ENCODE results near the gene FAM131A. TPM values are rescaled to one million over a fixed set of nuclear protein-coding genes. Genes with fewer than 3 reads are reported as not detected.
"Not testable (repeated sequence)": the region's sequence is repeated elsewhere in the genome, so short reads cannot be mapped to it uniquely, and the experiment has no call there.

FAM131A gene
- total and polyA plus RNA-seq, 2 donors, result 3.4 to 11.7 TPM

DNA sequence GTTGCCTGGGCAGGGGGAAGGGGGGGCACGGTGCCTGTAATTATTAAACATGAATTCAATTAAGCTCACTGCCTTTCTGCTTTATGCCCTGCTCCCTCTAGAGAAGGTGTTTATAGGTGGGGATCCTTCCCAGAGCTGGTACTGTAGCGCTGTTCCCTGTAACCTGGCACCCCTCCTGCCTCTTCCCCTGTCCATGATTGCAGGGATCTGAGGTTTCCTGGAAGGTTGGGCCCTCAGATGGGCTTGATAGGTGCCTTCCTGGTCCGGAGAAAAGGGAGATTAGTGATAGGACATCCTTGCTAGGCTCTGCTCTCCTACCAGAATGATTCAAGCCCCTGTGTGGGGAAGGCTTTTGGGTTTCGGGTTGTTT lies 2.1 kb upstream of the FAM131A start:
- Histone ChIP-seq H3K4me1 (ENCODE audit: control insufficient read depth in 2 of 2, insufficient read depth in 2 of 2, low read length in 2 of 2) (peaks cover 9 to 29% of the 10 kb centered on the region in 2 donors), H3K9me3 (ENCODE audit: control insufficient read depth in 2 of 2, insufficient read depth in 1 of 2, low read length in 1 of 2) (no peaks in the 10 kb centered on the region), H3K27me3 (ENCODE audit: control insufficient read depth in 2 of 2, insufficient read depth in 1 of 2, low read length in 1 of 2) (peaks cover 0 to 37% of the 10 kb centered on the region in 2 donors), H3K36me3 (ENCODE audit: control insufficient read depth in 2 of 2, insufficient read depth in 2 of 2, low read length in 1 of 2) (peaks cover 38 to 47% of the 10 kb centered on the region in 2 donors), H3K4me3 (ENCODE audit: low read length in 2 of 2) (peak overlapping the region; percentile 60 to 91), H3K27ac (ENCODE audit: low read depth in 1 of 2, low read length in 1 of 2) (peak overlapping the region; percentile 84 to 93)
- WGBS, result 82% methylated on average over 4 of the region's 4 CpGs
- DNase-seq (ENCODE audit: low read depth in 6 of 9, low spot score in 9 of 9), result no peak

DNA sequence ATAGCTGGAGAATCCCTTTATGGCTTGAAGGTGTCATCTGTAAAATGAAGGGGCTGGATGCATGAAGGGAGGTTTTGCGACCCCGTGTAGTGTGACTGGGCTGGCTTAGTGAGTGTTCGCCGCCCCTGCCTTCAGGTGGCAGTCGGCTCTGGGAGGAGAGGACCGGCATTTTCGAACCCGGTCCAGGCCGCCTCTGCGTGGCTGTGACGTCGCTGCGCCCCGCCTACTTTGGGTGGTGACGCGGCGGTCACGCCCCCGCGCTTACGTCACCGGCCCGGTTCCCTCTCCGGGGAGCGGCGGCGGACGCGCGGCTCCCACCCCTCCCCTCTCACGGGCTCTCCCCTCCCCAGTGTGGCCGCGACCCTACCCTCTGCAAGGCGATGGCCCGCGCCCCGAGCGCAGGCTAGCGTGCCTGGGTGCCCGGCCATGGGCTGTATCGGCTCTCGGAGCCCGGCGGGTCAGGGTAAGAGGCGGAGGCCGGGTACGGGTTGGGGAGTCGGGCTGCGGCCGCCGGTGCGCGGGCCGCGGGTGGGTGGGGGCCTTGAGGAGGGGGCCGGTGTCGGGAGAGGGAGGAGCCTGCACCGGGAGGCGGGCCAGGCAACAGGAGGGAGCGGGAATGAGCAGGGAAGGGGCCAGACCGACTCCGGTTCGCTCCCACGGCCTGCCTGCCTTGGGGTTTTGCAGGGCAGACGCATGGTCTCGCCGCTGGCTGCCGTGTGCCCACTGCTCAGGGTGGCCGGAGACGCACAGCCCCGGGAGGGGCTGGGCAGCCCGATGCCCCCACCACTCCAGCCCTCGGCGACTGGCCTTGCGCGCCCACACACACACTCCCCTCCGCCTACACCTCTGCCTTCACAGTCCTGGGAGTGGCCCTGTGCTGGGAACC lies 1.5 kb upstream of the FAM131A start:
- H3K27me3 ChIP-seq (ENCODE audit: control insufficient read depth in 2 of 2, insufficient read depth in 1 of 2, low read length in 1 of 2), result peaks cover 0 to 37% of the 10 kb centered on the region in 2 donors
- DNase-seq (ENCODE audit: low read depth in 6 of 9, low spot score in 9 of 9), result peak; percentile 37 to 87 (median 73)
- no peaks in the 10 kb centered on the region for H3K9me3 ChIP-seq (ENCODE audit: control insufficient read depth in 2 of 2, insufficient read depth in 1 of 2, low read length in 1 of 2)
- H3K4me1 ChIP-seq (ENCODE audit: control insufficient read depth in 2 of 2, insufficient read depth in 2 of 2, low read length in 2 of 2), result peaks cover 9 to 29% of the 10 kb centered on the region in 2 donors
- H3K36me3 ChIP-seq (ENCODE audit: control insufficient read depth in 2 of 2, insufficient read depth in 2 of 2, low read length in 1 of 2), result peaks cover 35 to 42% of the 10 kb centered on the region in 2 donors
- H3K4me3 ChIP-seq (ENCODE audit: low read length in 2 of 2), result peak overlapping the region; percentile 60 to 91
- WGBS, result 2% methylated on average over 77 of the region's 77 CpGs
- peak overlapping the region; percentile 84 to 93 for H3K27ac ChIP-seq (ENCODE audit: low read depth in 1 of 2, low read length in 1 of 2)

DNA sequence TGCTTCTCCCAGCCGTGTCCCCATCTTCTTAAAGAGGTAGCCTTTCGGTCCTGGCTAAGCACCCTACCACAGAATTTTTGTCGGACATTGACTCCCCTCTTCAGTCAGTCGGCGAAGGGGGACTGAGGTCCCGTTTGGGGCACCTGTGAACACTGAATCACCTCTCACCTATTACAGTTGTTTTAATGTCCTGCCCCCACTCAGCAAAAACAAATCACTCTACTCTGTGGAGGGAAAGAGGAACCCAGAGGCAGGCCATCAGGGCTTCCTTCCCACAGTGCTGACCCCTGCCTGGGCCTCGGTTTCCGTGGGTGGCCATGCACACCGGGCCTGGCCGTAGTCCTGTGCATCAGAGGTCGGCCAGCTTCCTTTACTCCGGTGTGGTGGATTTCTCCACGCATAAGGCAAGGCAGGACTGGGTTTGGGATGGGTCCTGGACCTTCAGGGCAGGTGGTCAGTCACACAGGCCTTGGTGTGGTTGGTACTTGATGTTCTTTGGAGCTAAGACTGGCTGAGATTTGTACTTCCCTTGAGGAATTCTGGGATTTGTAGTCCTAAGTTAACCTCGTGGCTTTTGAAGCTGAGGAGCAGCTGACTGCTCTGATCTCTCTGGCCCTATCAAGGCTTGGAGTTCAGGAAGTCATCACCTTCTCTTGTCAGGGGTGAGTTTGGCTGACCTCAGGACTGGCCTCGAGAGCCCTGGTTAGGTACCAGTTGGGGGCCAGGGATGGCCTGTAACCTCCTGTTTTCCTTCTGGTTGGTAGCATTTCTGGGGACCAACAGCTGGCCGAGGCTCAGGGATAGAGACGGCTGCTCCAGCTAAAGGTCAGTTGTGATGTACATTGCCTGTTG lies 627 bp upstream of the FAM131A start:
- Histone ChIP-seq H3K36me3 (ENCODE audit: control insufficient read depth in 2 of 2, insufficient read depth in 2 of 2, low read length in 1 of 2) (peaks cover 26 to 34% of the 10 kb centered on the region in 2 donors), H3K4me3 (ENCODE audit: low read length in 2 of 2) (peak overlapping the region; percentile 60 to 91), H3K27ac (ENCODE audit: low read depth in 1 of 2, low read length in 1 of 2) (peak overlapping the region; percentile 41 to 93), H3K4me1 (ENCODE audit: control insufficient read depth in 2 of 2, insufficient read depth in 2 of 2, low read length in 2 of 2) (peaks cover 9 to 29% of the 10 kb centered on the region in 2 donors), H3K9me3 (ENCODE audit: control insufficient read depth in 2 of 2, insufficient read depth in 1 of 2, low read length in 1 of 2) (no peaks in the 10 kb centered on the region), H3K27me3 (ENCODE audit: control insufficient read depth in 2 of 2, insufficient read depth in 1 of 2, low read length in 1 of 2) (peaks cover 0 to 37% of the 10 kb centered on the region in 2 donors)
- peak in 1 of 9 donors; percentile 30 for DNase-seq (ENCODE audit: low read depth in 6 of 9, low spot score in 9 of 9)
- WGBS, result 32% methylated on average over 17 of the region's 17 CpGs

DNA sequence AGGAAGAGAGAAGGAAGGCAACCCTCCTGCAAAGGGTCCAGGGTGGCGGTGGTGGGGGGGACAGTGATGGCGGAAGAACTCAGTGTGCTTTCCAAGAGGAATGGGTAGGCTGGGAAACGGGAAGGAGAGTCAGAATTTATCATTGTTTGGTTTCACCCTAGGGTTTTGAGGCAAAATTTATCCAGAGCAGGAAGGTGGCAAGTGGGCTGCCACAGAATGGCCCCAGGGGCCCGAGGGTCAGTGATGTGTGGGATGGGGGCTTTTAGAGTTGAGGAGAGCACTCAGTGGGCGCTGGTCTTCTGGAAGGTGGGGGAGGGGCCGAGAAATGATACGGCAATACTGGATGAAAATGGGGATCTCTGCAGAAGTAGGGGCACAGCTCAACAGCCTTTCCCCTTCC lies 581 bp downstream of the FAM131A start:
- Histone ChIP-seq H3K27ac (ENCODE audit: low read depth in 1 of 2, low read length in 1 of 2) (peak overlapping the region; percentile 5 to 59), H3K4me1 (ENCODE audit: control insufficient read depth in 2 of 2, insufficient read depth in 2 of 2, low read length in 2 of 2) (peaks cover 9 to 29% of the 10 kb centered on the region in 2 donors), H3K4me3 (ENCODE audit: low read length in 2 of 2) (no peak overlapping the region), H3K9me3 (ENCODE audit: control insufficient read depth in 2 of 2, insufficient read depth in 1 of 2, low read length in 1 of 2) (no peaks in the 10 kb centered on the region), H3K36me3 (ENCODE audit: control insufficient read depth in 2 of 2, insufficient read depth in 2 of 2, low read length in 1 of 2) (peaks cover 20 to 21% of the 10 kb centered on the region in 2 donors), H3K27me3 (ENCODE audit: control insufficient read depth in 2 of 2, insufficient read depth in 1 of 2, low read length in 1 of 2) (peaks cover 0 to 37% of the 10 kb centered on the region in 2 donors)
- no peak for DNase-seq (ENCODE audit: low read depth in 6 of 9, low spot score in 9 of 9)
- WGBS, result 90% methylated on average over 7 of the region's 7 CpGs

DNA sequence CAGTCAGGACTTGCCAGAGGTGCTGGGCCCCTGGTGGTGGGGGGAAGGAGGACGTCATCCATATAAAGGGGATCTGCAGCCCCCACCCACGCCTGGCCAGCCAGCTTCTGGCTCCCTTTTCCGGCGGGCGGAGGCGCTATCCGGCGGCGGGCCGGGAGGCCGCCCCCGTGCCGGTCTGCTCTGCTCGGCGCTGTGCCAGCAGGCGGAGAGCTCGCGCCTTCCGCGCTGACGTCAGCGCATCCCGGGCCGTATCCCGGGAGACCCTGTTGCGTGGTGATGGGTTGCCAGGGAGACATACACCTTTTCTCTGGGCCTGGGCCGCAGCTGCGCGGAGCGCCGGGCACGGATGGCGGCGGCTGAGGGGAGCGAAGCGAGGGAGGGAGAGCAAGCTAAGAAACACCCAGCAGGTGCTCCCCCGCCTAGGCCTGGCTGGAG lies 1.1 kb downstream of the FAM131A start:
- Histone ChIP-seq H3K27ac (ENCODE audit: low read depth in 1 of 2, low read length in 1 of 2) (no peak overlapping the region), H3K36me3 (ENCODE audit: control insufficient read depth in 2 of 2, insufficient read depth in 2 of 2, low read length in 1 of 2) (peaks cover 17 to 19% of the 10 kb centered on the region in 2 donors), H3K4me3 (ENCODE audit: low read length in 2 of 2) (no peak overlapping the region), H3K27me3 (ENCODE audit: control insufficient read depth in 2 of 2, insufficient read depth in 1 of 2, low read length in 1 of 2) (peaks cover 0 to 37% of the 10 kb centered on the region in 2 donors), H3K4me1 (ENCODE audit: control insufficient read depth in 2 of 2, insufficient read depth in 2 of 2, low read length in 2 of 2) (peaks cover 9 to 29% of the 10 kb centered on the region in 2 donors), H3K9me3 (ENCODE audit: control insufficient read depth in 2 of 2, insufficient read depth in 1 of 2, low read length in 1 of 2) (no peaks in the 10 kb centered on the region)
- 66% methylated on average over 37 of the region's 37 CpGs for WGBS
- DNase-seq (ENCODE audit: low read depth in 6 of 9, low spot score in 9 of 9), result peak in 2 of 9 donors; percentile 21 to 35

DNA sequence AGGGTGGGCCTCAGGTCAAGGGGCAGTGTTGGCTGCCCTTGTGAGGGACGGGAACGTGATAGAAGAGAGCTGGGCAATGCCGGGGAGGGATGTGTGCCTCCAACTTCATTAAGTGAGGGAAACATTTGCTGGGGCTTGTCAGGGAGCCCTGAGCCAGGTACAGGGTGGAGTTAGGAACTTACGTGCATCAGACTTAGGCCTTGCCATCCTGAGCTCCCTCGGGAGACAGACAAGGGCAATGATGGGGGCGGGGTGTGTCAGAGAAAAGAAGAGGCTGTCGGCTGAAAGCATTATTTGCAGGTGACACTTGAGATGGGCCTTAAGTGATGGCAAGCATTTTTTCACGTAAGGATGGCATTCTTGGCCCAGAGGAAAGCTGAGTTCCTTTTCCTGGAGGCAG lies 1.6 kb downstream of the FAM131A start:
- Histone ChIP-seq H3K36me3 (ENCODE audit: control insufficient read depth in 2 of 2, insufficient read depth in 2 of 2, low read length in 1 of 2) (peaks cover 13 to 14% of the 10 kb centered on the region in 2 donors), H3K9me3 (ENCODE audit: control insufficient read depth in 2 of 2, insufficient read depth in 1 of 2, low read length in 1 of 2) (no peaks in the 10 kb centered on the region), H3K27me3 (ENCODE audit: control insufficient read depth in 2 of 2, insufficient read depth in 1 of 2, low read length in 1 of 2) (peaks cover 0 to 37% of the 10 kb centered on the region in 2 donors), H3K4me1 (ENCODE audit: control insufficient read depth in 2 of 2, insufficient read depth in 2 of 2, low read length in 2 of 2) (peaks cover 9 to 29% of the 10 kb centered on the region in 2 donors), H3K4me3 (ENCODE audit: low read length in 2 of 2) (no peak overlapping the region), H3K27ac (ENCODE audit: low read depth in 1 of 2, low read length in 1 of 2) (no peak overlapping the region)
- 92% methylated on average over 8 of the region's 8 CpGs for WGBS
- no peak for DNase-seq (ENCODE audit: low read depth in 6 of 9, low spot score in 9 of 9)

DNA sequence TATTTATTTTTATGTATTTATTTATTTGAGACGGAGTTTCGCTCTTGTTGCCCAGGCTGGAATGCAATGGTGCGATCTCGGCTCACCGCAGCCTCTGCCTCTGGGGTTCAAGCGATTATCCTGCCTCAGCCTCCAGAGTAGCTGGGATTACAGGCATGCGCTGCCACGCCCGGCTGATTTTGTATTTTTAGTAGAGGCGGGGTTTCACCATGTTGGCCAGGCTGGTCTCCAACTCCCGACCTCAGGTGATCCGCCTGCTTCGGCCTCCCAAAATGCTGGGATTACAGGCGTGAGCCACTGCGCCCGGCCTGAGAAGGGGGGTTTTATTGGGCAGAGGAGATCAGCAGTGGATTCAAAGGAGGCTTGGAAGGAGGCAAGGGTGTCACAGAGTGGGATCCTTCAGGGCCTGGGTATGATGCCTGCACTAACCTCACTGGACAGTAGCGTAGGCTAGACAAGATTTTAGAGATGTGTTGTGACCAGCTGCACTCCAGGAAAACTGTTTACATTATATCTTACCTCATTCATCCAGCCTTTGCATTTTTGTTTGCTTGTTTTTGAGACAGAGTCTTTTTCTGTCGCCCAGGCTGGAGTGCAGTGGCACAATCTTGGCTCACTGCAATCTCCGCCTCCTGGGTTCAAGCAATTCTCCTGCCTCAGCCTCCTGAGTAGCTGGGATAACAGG lies 2.2 kb downstream of the FAM131A start:
- H3K9me3 ChIP-seq (ENCODE audit: control insufficient read depth in 2 of 2, insufficient read depth in 1 of 2, low read length in 1 of 2); H3K27ac ChIP-seq (ENCODE audit: low read depth in 1 of 2, low read length in 1 of 2); DNase-seq (ENCODE audit: low read depth in 6 of 9, low spot score in 9 of 9); H3K4me3 ChIP-seq (ENCODE audit: low read length in 2 of 2): not testable (repeated sequence)
- 97% methylated on average over 19 of the region's 19 CpGs for WGBS
- peaks cover 9 to 12% of the 10 kb centered on the region in 2 donors for H3K36me3 ChIP-seq (ENCODE audit: control insufficient read depth in 2 of 2, insufficient read depth in 2 of 2, low read length in 1 of 2)
- peaks cover 9 to 29% of the 10 kb centered on the region in 2 donors for H3K4me1 ChIP-seq (ENCODE audit: control insufficient read depth in 2 of 2, insufficient read depth in 2 of 2, low read length in 2 of 2)
- peaks cover 0 to 37% of the 10 kb centered on the region in 2 donors for H3K27me3 ChIP-seq (ENCODE audit: control insufficient read depth in 2 of 2, insufficient read depth in 1 of 2, low read length in 1 of 2)

DNA sequence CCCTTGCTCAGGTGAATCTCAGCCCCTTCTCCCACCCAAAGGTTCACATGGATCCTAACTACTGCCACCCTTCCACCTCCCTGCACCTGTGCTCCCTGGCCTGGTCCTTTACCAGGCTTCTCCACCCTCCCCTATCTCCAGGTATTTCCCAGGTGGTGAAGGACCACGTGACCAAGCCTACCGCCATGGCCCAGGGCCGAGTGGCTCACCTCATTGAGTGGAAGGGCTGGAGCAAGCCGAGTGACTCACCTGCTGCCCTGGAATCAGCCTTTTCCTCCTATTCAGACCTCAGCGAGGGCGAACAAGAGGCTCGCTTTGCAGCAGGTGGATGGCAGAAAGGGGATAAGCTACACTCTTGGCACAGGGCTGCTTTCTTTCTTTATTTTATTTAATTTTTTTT lies 4.5 kb downstream of the FAM131A start:
- DNase-seq (ENCODE audit: low read depth in 6 of 9, low spot score in 9 of 9), result no peak
- Histone ChIP-seq H3K9me3 (ENCODE audit: control insufficient read depth in 2 of 2, insufficient read depth in 1 of 2, low read length in 1 of 2) (no peaks in the 10 kb centered on the region), H3K36me3 (ENCODE audit: control insufficient read depth in 2 of 2, insufficient read depth in 2 of 2, low read length in 1 of 2) (peaks cover 0 to 12% of the 10 kb centered on the region in 2 donors), H3K4me1 (ENCODE audit: control insufficient read depth in 2 of 2, insufficient read depth in 2 of 2, low read length in 2 of 2) (peaks cover 1 to 15% of the 10 kb centered on the region in 2 donors), H3K4me3 (ENCODE audit: low read length in 2 of 2) (no peak overlapping the region), H3K27ac (ENCODE audit: low read depth in 1 of 2, low read length in 1 of 2) (no peak overlapping the region), H3K27me3 (ENCODE audit: control insufficient read depth in 2 of 2, insufficient read depth in 1 of 2, low read length in 1 of 2) (peaks cover 0 to 28% of the 10 kb centered on the region in 2 donors)
- 94% methylated on average over 7 of the region's 7 CpGs for WGBS
